Measurements from ENCODE around the gene HRCT1. TPM values are rescaled to one million over a fixed set of nuclear protein-coding genes. Genes with fewer than 3 reads are reported as not detected.
"Not testable (repeated sequence)": the region's sequence is repeated elsewhere in the genome, so short reads cannot be mapped to it uniquely, and the experiment has no call there.

Gene HRCT1
- total RNA-seq, 4 donors from 2014 or later: 5.1 to 17.5 (median 11.3) TPM

GRCh38 chr9:35869621-35870216 is 36.3 kb upstream of the HRCT1 start:
- no peak for ATAC-seq (ENCODE audit: low FRiP score)
- DNase-seq (ENCODE audit: low spot score): no peak
- no peak for TF ChIP-seq CTCF (IDR thresholded peaks at IDR 0.05)

- no peak for ATAC-seq (ENCODE audit: low FRiP score)
- no peak for TF ChIP-seq CTCF (IDR thresholded peaks at IDR 0.05)
- DNase-seq (ENCODE audit: low spot score): no peak
Observed at GRCh38 chr9:35870351-35870923, 35.6 kb upstream of the HRCT1 start, which contains the start of gene OR13J1. Gene OR13J1, minus strand, starts transcription at chr9:35870401. Its CDS starts 0 bp downstream, at chr9:35870401.

GRCh38 chr9:35871545-35871944 is 34.5 kb upstream of the HRCT1 start:
- ATAC-seq (ENCODE audit: low FRiP score) (no peak), DNase-seq (ENCODE audit: low spot score) (no peak)
- TF ChIP-seq CTCF (IDR thresholded peaks at IDR 0.05): no peak

GRCh38 chr9:35872505-35872904 is 33.5 kb upstream of the HRCT1 start:
- no peak for ATAC-seq (ENCODE audit: low FRiP score)
- no peak for DNase-seq (ENCODE audit: low spot score)
- TF ChIP-seq CTCF (IDR thresholded peaks at IDR 0.05): no peak

DNA sequence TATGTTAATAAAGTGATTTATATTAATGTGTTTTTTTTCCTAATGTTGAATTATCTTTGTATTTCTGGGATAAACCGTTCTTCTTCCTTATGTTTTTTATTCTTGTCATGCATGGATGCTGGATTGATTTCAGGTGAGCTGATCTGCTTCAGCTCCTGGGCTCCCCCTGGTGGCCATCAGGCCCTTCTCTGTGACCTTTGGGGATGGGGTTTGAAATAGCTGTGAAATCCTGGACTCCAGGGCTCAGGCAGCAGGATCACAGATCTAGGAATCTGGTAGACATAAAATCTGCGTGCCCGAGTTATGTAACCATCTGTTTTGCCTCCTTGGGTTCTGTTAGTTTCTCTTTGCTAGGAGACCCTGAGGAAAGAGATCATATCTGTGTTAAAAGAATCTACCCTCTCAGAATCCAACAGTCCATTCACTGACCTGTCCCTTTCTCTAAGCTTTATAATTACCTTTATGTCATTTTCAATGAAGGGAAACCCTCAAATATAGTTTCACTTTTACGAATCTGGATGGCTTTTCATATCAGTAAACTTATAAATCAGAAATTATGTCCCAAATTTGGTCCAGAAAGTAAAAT is 23.6 kb upstream of the HRCT1 start:
- peak; percentile 93 for DNase-seq (ENCODE audit: low spot score)
- peak; percentile 92 for ATAC-seq (ENCODE audit: low FRiP score)
- peak in 2 of 3 donors; percentile 39 to 88 for TF ChIP-seq CTCF (IDR thresholded peaks at IDR 0.05)

GRCh38 chr9:35882996-35883395 is 23.0 kb upstream of the HRCT1 start:
- TF ChIP-seq CTCF (IDR thresholded peaks at IDR 0.05): no peak
- peak; percentile 77 for ATAC-seq (ENCODE audit: low FRiP score)
- no peak for DNase-seq (ENCODE audit: low spot score)

GRCh38 chr9:35884908-35885307 is 21.1 kb upstream of the HRCT1 start:
- not testable (repeated sequence) for ATAC-seq (ENCODE audit: low FRiP score)

More at GRCh38 chr9:35884908-35885307, 21.1 kb upstream of the HRCT1 start:
- DNase-seq (ENCODE audit: low spot score): not testable (repeated sequence)
